Measurements from ENCODE around the gene TSHZ2. TPM values are rescaled to one million over a fixed set of nuclear protein-coding genes. Genes with fewer than 3 reads are reported as not detected.

The TSHZ2 gene
- total and polyA plus RNA-seq, 2 of the 4 experiments (the other 2 are of a cell fraction), result under 0.01 to 0.02 TPM

DNA sequence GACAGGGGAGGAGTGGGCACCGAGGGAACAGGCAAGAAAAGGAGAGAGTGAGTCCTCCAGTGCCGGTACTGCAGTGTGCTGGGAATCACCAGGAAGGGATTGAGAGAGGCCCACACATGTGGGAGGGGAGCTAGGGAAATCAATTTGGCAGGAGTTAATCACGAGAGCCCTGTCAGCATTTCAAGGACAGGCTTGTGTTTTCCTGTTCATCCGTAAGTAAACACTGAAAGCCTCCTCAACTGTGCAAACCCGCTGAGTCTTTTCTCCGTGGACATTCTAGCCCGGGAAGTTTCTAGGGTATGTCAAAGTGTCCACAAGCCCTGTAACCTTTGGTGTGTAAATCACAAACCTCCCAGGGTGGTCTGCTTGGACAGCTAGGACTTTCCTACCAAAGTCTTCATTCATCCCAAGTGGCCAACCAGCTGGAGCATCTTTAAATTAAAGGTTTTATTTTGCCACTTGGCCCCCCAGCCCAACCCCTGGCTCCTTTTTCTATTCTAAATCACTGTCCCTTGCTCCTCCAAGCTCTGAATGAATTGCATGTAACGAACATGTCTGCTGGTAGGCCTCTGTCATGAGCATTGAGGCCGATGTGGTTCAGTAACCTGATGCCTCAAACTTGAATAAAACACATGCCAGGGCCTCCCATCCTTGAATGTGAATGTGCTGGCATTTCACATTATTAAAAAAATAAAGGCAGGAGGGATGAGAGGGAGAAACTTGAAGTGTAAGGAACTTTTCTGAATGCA is 472.4 kb downstream of the TSHZ2 start:
- no peak overlapping the region for H3K4me3 ChIP-seq (ENCODE audit: insufficient read depth, low read depth, low read length)
- dilution Hi-C loops (cut with HindIII; ENCODE audit: low sequenced_read_pairs, unreplicated experiment), result no loop called here
- no peaks in the 10 kb centered on the region for H3K9me1 ChIP-seq (ENCODE audit: insufficient read depth, low read length)
- H3K4ac ChIP-seq (ENCODE audit: low read depth, low read length), result no peak overlapping the region
- H2BK15ac ChIP-seq (ENCODE audit: low read depth, low read length), result no peak overlapping the region
- ChIA-PET POLR2A (ENCODE audit: unreplicated experiment) (no interaction called here), CTCF (no interaction called here)
- no peak overlapping the region for H3K27ac ChIP-seq (ENCODE audit: insufficient read depth, low read length)
- no peak overlapping the region for H3K23ac ChIP-seq (ENCODE audit: low read depth, low read length)
- H3K9me3 ChIP-seq (ENCODE audit: control insufficient read depth, insufficient read depth, low read length), result no peaks in the 10 kb centered on the region
- no TSS peak for BruUV-seq (replicated peaks)
- no peak overlapping the region for H3K9ac ChIP-seq (ENCODE audit: low read depth, low read length)
- in situ Hi-C loops (cut with MboI; ENCODE audit: low sequenced_read_pairs), result no loop called here
- H4K20me1 ChIP-seq (ENCODE audit: insufficient read depth, low read length), result no peaks in the 10 kb centered on the region
- no peak overlapping the region for H4K5ac ChIP-seq (ENCODE audit: low read depth, low read length)
- no peak overlapping the region for H4K91ac ChIP-seq (ENCODE audit: insufficient read depth, low read depth, low read length)
- TF ChIP-seq POLR2A (IDR thresholded peaks at IDR 0.05; ENCODE audit: low read depth, low read length) (no peak), MAZ (IDR thresholded peaks at IDR 0.05; ENCODE audit: borderline replicate concordance, low read depth, low read length) (no peak), RAD21 (IDR thresholded peaks at IDR 0.05; ENCODE audit: low read length) (no peak), MAFK (IDR thresholded peaks at IDR 0.05; ENCODE audit: low read depth, low read length) (no peak), NFE2L2 (IDR thresholded peaks at IDR 0.05; ENCODE audit: low read depth, low read length) (no peak), MXI1 (IDR thresholded peaks at IDR 0.05; ENCODE audit: borderline replicate concordance, low read depth, low read length) (no peak), RCOR1 (IDR thresholded peaks at IDR 0.05; ENCODE audit: insufficient replicate concordance, low read length) (no peak), CHD1 (IDR thresholded peaks at IDR 0.05; ENCODE audit: low read depth, low read length) (no peak), RFX5 (IDR thresholded peaks at IDR 0.05; ENCODE audit: low read depth, low read length) (no peak), SMC3 (IDR thresholded peaks at IDR 0.05; ENCODE audit: low read depth, low read length) (no peak), BHLHE40 (IDR thresholded peaks at IDR 0.05; ENCODE audit: low read depth, low read length) (no peak), CEBPB (IDR thresholded peaks at IDR 0.05; ENCODE audit: low read depth, low read length) (no peak), FOS (IDR thresholded peaks at IDR 0.05; ENCODE audit: low read depth, low read length) (no peak), ELK1 (IDR thresholded peaks at IDR 0.05; ENCODE audit: borderline replicate concordance, low read depth, low read length) (no peak), CTCF (conservative IDR thresholded peaks at IDR 0.05; ENCODE audit: low read depth, low read length) (no peak)
- TF ChIP-seq, protein P1, sequence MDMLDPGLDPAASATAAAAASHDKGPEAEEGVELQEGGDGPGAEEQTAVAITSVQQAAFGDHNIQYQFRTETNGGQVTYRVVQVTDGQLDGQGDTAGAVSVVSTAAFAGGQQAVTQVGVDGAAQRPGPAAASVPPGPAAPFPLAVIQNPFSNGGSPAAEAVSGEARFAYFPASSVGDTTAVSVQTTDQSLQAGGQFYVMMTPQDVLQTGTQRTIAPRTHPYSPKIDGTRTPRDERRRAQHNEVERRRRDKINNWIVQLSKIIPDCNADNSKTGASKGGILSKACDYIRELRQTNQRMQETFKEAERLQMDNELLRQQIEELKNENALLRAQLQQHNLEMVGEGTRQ (IDR thresholded peaks at IDR 0.05; ENCODE audit: low read depth, low read length), result no peak
- no peaks in the 10 kb centered on the region for H3K36me3 ChIP-seq (ENCODE audit: control insufficient read depth, insufficient read depth, low read length)
- ATAC-seq (ENCODE audit: low read depth), result no peak
- no peak overlapping the region for H3K56ac ChIP-seq (ENCODE audit: extremely low read depth, insufficient read depth, low read length)
- no peak overlapping the region for H3K4me2 ChIP-seq (ENCODE audit: low read depth, low read length)
- H3K14ac ChIP-seq (replicated peaks; ENCODE audit: low read depth, low read length), result no peak overlapping the region
- no peak overlapping the region for H2BK20ac ChIP-seq (ENCODE audit: low read depth, low read length)
- H3K79me1 ChIP-seq (ENCODE audit: low read depth in 1 of 2, low read length in 2 of 2), result no peaks in the 10 kb centered on the region
- H2BK120ac ChIP-seq (ENCODE audit: low read depth, low read length), result no peak overlapping the region
- no peak overlapping the region for H4K8ac ChIP-seq (ENCODE audit: low read depth in 2 of 2, low read length in 2 of 2)
- H2AK5ac ChIP-seq (ENCODE audit: low read depth, low read length), result no peak overlapping the region
- no peak overlapping the region for H3K18ac ChIP-seq (ENCODE audit: low read depth, low read length)
- no peaks in the 10 kb centered on the region for H3K4me1 ChIP-seq (ENCODE audit: control insufficient read depth, insufficient read depth, low read length)
- H2AK9ac ChIP-seq (replicated peaks; ENCODE audit: low read depth, low read length, poor library complexity), result no peak overlapping the region
- no peak for DNase-seq
- no peak overlapping the region for H2AFZ ChIP-seq (replicated peaks; ENCODE audit: low read length, poor library complexity)
- peaks cover 2% of the 10 kb centered on the region; the same call in 1 of the 2 replicates for H3K27me3 ChIP-seq (ENCODE audit: control insufficient read depth, insufficient read depth, low read length)
- intact Hi-C loops (cut with micrococcal nuclease), result no loop called here
- H2BK5ac ChIP-seq (ENCODE audit: low read depth, low read length, poor library complexity, severe bottlenecking), result no peak overlapping the region
- WGBS, 2 experiments (ENCODE audit: extremely low coverage in 2 of 2, insufficient read length in 1 of 2), result 20% methylated on average over 2 of the region's 9 CpGs; no CpG with 5 or more reads in 1 of the 2 experiments

All from IMR-90 (cell line).